Measurements from ENCODE around the gene MYH14. TPM values are rescaled to one million over a fixed set of nuclear protein-coding genes. Genes with fewer than 3 reads are reported as not detected.
"Not testable (repeated sequence)": the region's sequence is repeated elsewhere in the genome, so short reads cannot be mapped to it uniquely, and the experiment has no call there.

The MYH14 gene
- total and polyA plus RNA-seq, 3 experiments from 2014 or later, result not detected

- Histone ChIP-seq H3K4me3 (ENCODE audit: low read length) (no peak overlapping the region), H3K36me3 (ENCODE audit: insufficient read depth, low read length) (no peaks in the 10 kb centered on the region), H3K27ac (ENCODE audit: low read depth, low read length) (no peak overlapping the region), H3K27me3 (ENCODE audit: insufficient read depth, low read length, poor library complexity, severe bottlenecking) (no peaks in the 10 kb centered on the region), H3K4me1 (ENCODE audit: insufficient read depth, low read length) (peaks cover 4% of the 10 kb centered on the region), H3K9me3 (ENCODE audit: low read length) (no peaks in the 10 kb centered on the region)
- H3K4me3 Mint-ChIP-seq, result no peak overlapping the region
- no peak overlapping the region for H3K27ac Mint-ChIP-seq
- peaks cover 0 to 10% (median 7%) of the 10 kb centered on the region in 5 donors for H3K9me3 Mint-ChIP-seq
- no peak for DNase-seq
- H3K27me3 Mint-ChIP-seq, result peaks cover 0 to 4% of the 10 kb centered on the region in 2 donors
- H3K4me1 Mint-ChIP-seq, result peaks cover 8 to 17% (median 12%) of the 10 kb centered on the region in 3 donors
- ChIA-PET POLR2A (no interaction called here), CTCF (no interaction called here)
- peaks cover 0 to 4% (median 0%) of the 10 kb centered on the region in 3 donors for H3K36me3 Mint-ChIP-seq
Measured at GRCh38 chr19:50349277-50350057, 146.0 kb downstream of the MYH14 start.

GRCh38 chr19:50352242-50352641 is 148.8 kb downstream of the MYH14 start:
- H3K36me3 Mint-ChIP-seq, result peaks cover 0 to under 1% (median 0%) of the 10 kb centered on the region in 3 donors
- POLR2A ChIA-PET, result no interaction called here
- no peak overlapping the region for H3K27ac Mint-ChIP-seq
- no peaks in the 10 kb centered on the region for H3K9me3 ChIP-seq (ENCODE audit: low read length)
- peaks cover 2 to 4% of the 10 kb centered on the region in 2 donors for H3K27me3 Mint-ChIP-seq
- DNase-seq, result no peak
- H3K36me3 ChIP-seq (ENCODE audit: insufficient read depth, low read length), result no peaks in the 10 kb centered on the region
- CTCF ChIA-PET, result interaction anchor here (1.6 kb wide), 1 partner anchor 108 kb away, joined by 5 read pairs; no protein-coding TSS in a partner anchor
- no peaks in the 10 kb centered on the region for H3K9me3 Mint-ChIP-seq
- H3K4me1 ChIP-seq (ENCODE audit: insufficient read depth, low read length), result no peaks in the 10 kb centered on the region
- no peak overlapping the region for H3K4me3 Mint-ChIP-seq
- H3K4me3 ChIP-seq (ENCODE audit: low read length), result no peak overlapping the region
- no peaks in the 10 kb centered on the region for H3K27me3 ChIP-seq (ENCODE audit: insufficient read depth, low read length, poor library complexity, severe bottlenecking)
- no peak overlapping the region for H3K27ac ChIP-seq (ENCODE audit: low read depth, low read length)
- peaks cover 5 to 11% (median 10%) of the 10 kb centered on the region in 3 donors for H3K4me1 Mint-ChIP-seq

GRCh38 chr19:50353487-50353880 is 150.1 kb downstream of the MYH14 start:
- H3K27ac Mint-ChIP-seq; H3K4me3 ChIP-seq (ENCODE audit: low read length); H3K36me3 ChIP-seq (ENCODE audit: insufficient read depth, low read length); H3K4me1 ChIP-seq (ENCODE audit: insufficient read depth, low read length); H3K27me3 Mint-ChIP-seq; H3K36me3 Mint-ChIP-seq; H3K27me3 ChIP-seq (ENCODE audit: insufficient read depth, low read length, poor library complexity, severe bottlenecking); DNase-seq; POLR2A ChIA-PET; H3K9me3 Mint-ChIP-seq; H3K4me3 Mint-ChIP-seq; H3K27ac ChIP-seq (ENCODE audit: low read depth, low read length); H3K9me3 ChIP-seq (ENCODE audit: low read length): not testable (repeated sequence)
- CTCF ChIA-PET, result interaction anchor here (1.6 kb wide), 1 partner anchor 107 kb away, joined by 5 read pairs; no protein-coding TSS in a partner anchor
- peaks cover 7 to 13% (median 9%) of the 10 kb centered on the region in 3 donors for H3K4me1 Mint-ChIP-seq

- ChIA-PET POLR2A (interaction anchor here (1.1 to 2.8 kb wide), 6 partner anchors 10 to 154 kb away, joined by 4 to 19 read pairs (median 8); partner anchors contain the start of genes JOSD2, NR1H2 and POLD1), CTCF (interaction anchor here (0.8 to 2.5 kb wide), 26 partner anchors 9 to 565 kb away, joined by 3 to 27 read pairs (median 6); partner anchors contain the start of genes JOSD2, NAPSA, NR1H2 and POLD1)
- H3K9me3 ChIP-seq (ENCODE audit: low read length), result no peaks in the 10 kb centered on the region
- Mint-ChIP-seq H3K4me1 (peaks cover 18 to 33% (median 33%) of the 10 kb centered on the region in 3 donors), H3K9me3 (no peaks in the 10 kb centered on the region), H3K4me3 (peak overlapping the region; percentile 89 to 97 (median 90)), H3K36me3 (peaks cover 0 to 11% (median 4%) of the 10 kb centered on the region in 3 donors), H3K27ac (peak overlapping the region; percentile 95 to 99 (median 98)), H3K27me3 (peaks cover 1 to 4% of the 10 kb centered on the region in 2 donors)
- peak overlapping the region; percentile 97 for H3K27ac ChIP-seq (ENCODE audit: low read depth, low read length)
- H3K4me3 ChIP-seq (ENCODE audit: low read length), result peak overlapping the region; percentile 86
- H3K27me3 ChIP-seq (ENCODE audit: insufficient read depth, low read length, poor library complexity, severe bottlenecking), result no peaks in the 10 kb centered on the region
- peaks cover 24% of the 10 kb centered on the region for H3K4me1 ChIP-seq (ENCODE audit: insufficient read depth, low read length)
- DNase-seq, result no peak
- no peaks in the 10 kb centered on the region for H3K36me3 ChIP-seq (ENCODE audit: insufficient read depth, low read length)
Measured at GRCh38 chr19:50356691-50357177, 153.3 kb downstream of the MYH14 start.

- H3K27ac Mint-ChIP-seq, result peak overlapping the region; percentile 95 to 99 (median 98)
- Histone ChIP-seq H3K36me3 (ENCODE audit: insufficient read depth, low read length) (no peaks in the 10 kb centered on the region), H3K27me3 (ENCODE audit: insufficient read depth, low read length, poor library complexity, severe bottlenecking) (no peaks in the 10 kb centered on the region), H3K4me1 (ENCODE audit: insufficient read depth, low read length) (peaks cover 28% of the 10 kb centered on the region), H3K27ac (ENCODE audit: low read depth, low read length) (peak overlapping the region; percentile 97), H3K9me3 (ENCODE audit: low read length) (no peaks in the 10 kb centered on the region), H3K4me3 (ENCODE audit: low read length) (peak overlapping the region; percentile 86)
- ChIA-PET POLR2A (interaction anchor here (0.5 to 2.8 kb wide), 7 partner anchors 9 to 154 kb away, joined by 4 to 19 read pairs (median 7); partner anchors contain the start of genes JOSD2, NR1H2 and POLD1), CTCF (interaction anchor here (0.7 to 2.5 kb wide), 29 partner anchors 9 to 744 kb away, joined by 3 to 27 read pairs (median 6); partner anchors contain the start of genes JOSD2, NAPSA, NR1H2 and POLD1)
- H3K36me3 Mint-ChIP-seq, result peaks cover 0 to 11% (median 4%) of the 10 kb centered on the region in 3 donors
- H3K4me1 Mint-ChIP-seq, result peaks cover 21 to 40% (median 38%) of the 10 kb centered on the region in 3 donors
- peak overlapping the region; percentile 89 to 97 (median 90) for H3K4me3 Mint-ChIP-seq
- H3K9me3 Mint-ChIP-seq, result no peaks in the 10 kb centered on the region
- DNase-seq, result peak; percentile 81 to 92 (median 84)
- H3K27me3 Mint-ChIP-seq, result peaks cover 1 to 4% of the 10 kb centered on the region in 2 donors
Measured at GRCh38 chr19:50357178-50358100, 154.0 kb downstream of the MYH14 start.

- H3K36me3 Mint-ChIP-seq, result peaks cover 0 to 11% (median 4%) of the 10 kb centered on the region in 3 donors
- H3K4me1 ChIP-seq (ENCODE audit: insufficient read depth, low read length), result peaks cover 39% of the 10 kb centered on the region
Measured at GRCh38 chr19:50358483-50359327, 155.3 kb downstream of the MYH14 start.

More at GRCh38 chr19:50358483-50359327, 155.3 kb downstream of the MYH14 start:
- no peaks in the 10 kb centered on the region for H3K36me3 ChIP-seq (ENCODE audit: insufficient read depth, low read length)
- H3K4me3 ChIP-seq (ENCODE audit: low read length), result peak overlapping the region; percentile 86
- peak; percentile 58 to 84 (median 74) for DNase-seq
- H3K27ac Mint-ChIP-seq, result peak overlapping the region; percentile 95 to 99 (median 98)
- CTCF ChIA-PET, result interaction anchor here (0.7 to 2.3 kb wide), 5 partner anchors 7 to 563 kb away, joined by 3 to 27 read pairs (median 13); partner anchors contain the start of gene NAPSA
- H3K27ac ChIP-seq (ENCODE audit: low read depth, low read length), result peak overlapping the region; percentile 97
- no peaks in the 10 kb centered on the region for H3K27me3 ChIP-seq (ENCODE audit: insufficient read depth, low read length, poor library complexity, severe bottlenecking)
- peaks cover 1 to 4% of the 10 kb centered on the region in 2 donors for H3K27me3 Mint-ChIP-seq
- H3K4me1 Mint-ChIP-seq, result peaks cover 27 to 51% (median 51%) of the 10 kb centered on the region in 3 donors
- POLR2A ChIA-PET, result interaction anchor here (2.2 to 2.8 kb wide), 2 partner anchors 17 to 25 kb away, joined by 13 to 19 read pairs; partner anchors contain the start of genes NR1H2 and POLD1
- no peaks in the 10 kb centered on the region for H3K9me3 Mint-ChIP-seq
- H3K9me3 ChIP-seq (ENCODE audit: low read length), result no peaks in the 10 kb centered on the region
- peak overlapping the region; percentile 89 to 97 (median 90) for H3K4me3 Mint-ChIP-seq
